Renal cortical epithelial cell (primary cell): Measurements from ENCODE around the gene USP32. TPM values are rescaled to one million over a fixed set of nuclear protein-coding genes. Genes with fewer than 3 reads are reported as not detected.

Experiments used
- DNase-seq: peaks from one replicate; pipeline ENCODE4 v3.0.0-alpha.2; 2011; ENCODE audit warnings: low read depth
- total RNA-seq: library from RNA; depleted of rRNA; stranded (reverse); fragments of >200 nt; gene quantifications from 2 replicates; pipeline ENCODE4 v1.2.3, GENCODE V29; 2014

Gene USP32
- total RNA-seq, 1 donor from 2014 or later, result 92.6 TPM

DNA sequence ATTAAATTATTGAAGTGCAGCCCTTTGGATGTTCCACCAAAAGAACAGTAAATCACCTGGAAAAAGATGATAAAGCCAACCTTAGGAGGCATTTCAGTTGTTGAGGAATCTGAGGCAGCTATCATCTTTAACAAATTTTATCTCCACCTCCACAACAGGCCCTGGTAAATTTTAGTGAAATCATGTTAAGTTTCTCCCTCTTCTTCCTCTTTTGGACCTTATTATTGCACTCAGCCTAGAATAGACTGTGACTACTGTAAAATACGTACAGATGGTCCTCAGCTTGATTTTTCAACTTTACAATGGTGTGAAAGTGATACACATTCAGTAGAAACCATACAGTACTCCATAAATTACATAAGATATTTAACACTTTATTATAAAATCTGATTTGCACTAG, 90.3 kb downstream of the USP32 start:
- DNase-seq, result no peak

DNA sequence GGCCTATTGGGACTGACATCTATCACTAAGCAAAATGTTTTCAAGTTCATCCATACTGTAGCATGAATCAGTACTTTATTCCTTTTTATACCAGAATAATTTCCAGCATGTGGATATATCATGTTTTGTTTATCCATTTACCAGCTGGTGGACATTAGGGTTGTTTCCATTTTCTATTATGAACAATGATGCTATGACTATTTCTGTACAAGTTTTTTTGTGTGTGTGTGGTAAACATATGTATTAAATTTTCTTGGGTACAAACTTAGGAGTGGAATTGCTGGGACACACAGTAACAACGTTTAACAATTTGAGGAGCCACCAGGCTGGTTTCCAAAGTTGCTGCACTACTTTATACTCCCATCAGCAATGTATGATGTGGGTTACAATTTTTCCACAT, 91.0 kb downstream of the USP32 start:
- no peak for DNase-seq

DNA sequence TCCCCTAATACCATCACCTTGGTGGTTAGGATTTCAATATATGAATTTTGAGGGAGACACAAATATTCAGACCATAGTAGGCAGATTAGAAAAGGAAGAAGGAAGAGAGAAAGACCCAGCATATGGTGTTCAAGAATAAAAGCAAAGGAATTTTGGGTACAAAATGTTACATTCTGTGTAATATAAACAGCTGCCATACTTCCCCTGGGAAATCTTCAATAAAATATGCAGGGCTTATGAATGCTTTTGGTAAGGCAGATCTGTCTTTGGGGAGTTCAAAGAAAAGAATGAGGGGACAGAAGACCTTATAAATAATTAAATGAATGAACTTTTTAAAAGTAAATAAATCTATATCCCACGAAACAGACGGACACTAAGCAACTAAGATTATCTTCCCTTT, 91.9 kb downstream of the USP32 start:
- DNase-seq, result no peak

DNA sequence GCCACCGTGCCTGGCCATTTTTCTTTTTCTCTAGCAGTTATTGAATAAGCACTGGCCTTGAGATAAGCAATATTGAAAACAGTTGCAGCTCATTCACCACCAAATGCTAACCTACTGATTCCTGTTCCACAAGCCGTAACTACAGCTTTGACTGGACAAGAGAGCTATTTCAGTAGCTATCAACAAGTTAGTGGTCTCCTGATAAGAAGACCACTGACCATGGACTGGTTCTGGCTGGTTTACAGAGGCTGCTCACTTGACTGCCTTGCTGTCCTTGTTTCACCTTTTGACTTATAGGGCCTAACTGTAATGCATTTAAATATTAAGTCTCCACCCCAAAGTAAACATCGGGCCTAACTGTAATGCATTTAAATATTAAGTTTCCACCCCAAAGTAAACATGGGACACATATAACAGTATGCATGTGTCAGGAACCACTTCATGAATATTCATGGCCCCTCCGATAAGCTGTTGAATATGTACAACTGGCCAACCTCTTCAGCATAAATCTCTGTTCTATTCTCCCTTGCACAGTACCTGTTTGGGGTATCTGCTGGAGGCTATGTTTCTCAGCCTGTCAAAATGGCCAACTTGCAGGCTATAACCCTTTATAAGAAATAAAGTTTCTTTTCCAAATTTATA, 94.1 kb downstream of the USP32 start:
- DNase-seq, result no peak

DNA sequence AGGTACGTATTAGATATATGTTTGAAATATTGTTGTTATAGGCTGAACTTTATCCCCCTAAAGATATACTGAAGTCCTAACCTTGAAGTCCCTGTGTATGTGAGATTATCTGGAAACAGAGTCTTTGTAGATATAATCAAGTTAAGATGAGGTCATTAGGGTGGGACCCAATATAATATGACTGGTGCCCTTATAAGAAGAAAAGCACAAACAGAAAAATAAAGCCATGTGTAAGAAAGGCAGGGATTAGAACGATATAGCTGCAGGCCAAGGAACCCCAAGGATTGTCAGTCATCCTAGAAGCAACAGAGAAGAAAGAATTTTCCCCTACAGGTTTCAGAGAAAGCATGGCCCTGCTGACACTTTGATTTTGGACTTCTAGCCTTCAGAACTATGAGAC, 95.8 kb downstream of the USP32 start:
- DNase-seq, result no peak

DNA sequence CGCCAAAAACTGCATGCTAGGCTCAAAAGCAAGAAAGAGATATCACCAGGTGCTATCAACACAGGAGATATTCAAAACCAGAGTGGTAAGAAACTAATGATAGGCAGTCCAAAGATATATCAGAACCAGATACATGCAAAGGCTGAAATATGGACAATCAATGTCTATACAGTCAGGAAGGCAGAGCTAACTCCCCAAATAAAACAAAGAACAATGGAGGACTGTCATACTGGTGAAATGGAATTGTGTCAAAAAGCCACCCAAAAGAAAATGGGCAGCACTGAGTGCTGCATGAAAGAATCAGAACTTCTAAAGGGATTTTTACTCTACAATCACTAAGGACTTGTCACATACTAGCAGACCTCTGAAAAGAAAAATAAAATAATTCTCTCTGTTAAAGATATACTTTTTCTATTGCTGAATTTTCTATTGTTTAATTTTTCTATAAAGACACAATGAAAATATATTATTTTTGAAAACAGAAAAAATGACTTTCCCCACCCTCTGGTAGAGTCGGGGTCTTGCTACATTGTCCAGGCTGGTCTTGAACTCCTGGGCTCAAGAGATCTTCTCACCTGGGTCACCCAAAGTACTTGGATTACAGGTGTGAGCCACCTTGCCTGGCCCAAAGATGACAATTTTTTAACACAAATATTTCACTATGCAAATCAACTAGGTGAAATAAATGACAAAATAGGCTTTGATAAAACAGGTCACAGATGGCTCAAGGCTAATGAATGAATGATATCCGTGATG, 98.2 kb downstream of the USP32 start:
- no peak for DNase-seq

DNA sequence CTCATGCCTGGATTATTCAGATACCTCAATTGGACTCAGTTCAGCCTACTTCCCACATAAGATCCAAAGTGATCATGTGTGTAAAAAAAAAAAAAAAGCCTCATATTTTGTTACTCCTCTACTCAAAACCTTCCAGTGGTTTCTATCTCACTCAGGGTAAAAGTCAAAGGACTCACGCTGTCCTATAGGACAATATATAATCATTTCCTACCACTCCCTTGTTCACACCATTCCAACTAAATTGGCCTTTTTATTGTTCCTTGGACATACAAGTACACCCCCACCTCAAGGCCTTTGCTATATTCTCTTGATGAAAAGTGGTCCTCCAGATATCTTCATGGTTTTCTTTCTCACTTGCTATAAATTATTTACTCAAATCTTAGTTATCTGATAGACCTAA, 99.2 kb downstream of the USP32 start:
- no peak for DNase-seq

DNA sequence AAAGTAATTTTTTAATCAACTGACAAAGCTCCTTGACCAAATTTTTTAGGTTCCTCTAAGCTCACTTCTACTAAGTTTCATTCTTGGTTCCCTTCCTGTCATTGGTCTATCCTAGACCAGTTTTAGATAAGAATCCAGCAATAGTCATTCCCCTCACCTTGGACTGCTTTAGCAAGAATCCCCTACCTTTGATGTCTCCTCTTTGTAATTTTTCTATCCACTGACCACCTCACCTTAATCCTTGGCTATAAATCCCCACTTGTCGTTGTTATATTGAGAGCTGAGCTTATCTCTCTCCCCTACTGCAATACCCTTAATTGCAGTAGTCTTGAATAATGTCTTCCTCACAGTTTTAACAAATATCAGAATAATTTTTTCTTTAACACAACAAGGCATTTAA, 107.2 kb downstream of the USP32 start:
- no peak for DNase-seq

DNA sequence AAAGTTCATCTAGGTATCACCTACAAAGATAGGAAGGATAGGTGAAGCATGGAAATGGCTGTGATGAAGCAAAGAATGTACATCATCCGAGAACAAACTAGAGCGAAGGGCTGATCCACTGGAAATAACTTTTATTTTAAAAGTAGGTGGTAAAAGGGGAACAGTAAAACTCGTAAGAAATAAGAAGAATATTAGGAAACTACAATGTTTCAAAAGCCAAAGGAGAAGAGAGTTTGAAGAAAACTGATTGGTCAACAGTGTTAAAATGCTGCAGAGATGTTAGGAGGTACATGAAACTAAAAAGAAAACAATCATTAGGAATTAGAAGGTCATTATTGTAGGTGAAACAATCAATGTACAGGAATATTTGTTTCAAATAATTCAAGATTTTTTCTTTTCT, 108.1 kb downstream of the USP32 start:
- DNase-seq, result no peak

DNA sequence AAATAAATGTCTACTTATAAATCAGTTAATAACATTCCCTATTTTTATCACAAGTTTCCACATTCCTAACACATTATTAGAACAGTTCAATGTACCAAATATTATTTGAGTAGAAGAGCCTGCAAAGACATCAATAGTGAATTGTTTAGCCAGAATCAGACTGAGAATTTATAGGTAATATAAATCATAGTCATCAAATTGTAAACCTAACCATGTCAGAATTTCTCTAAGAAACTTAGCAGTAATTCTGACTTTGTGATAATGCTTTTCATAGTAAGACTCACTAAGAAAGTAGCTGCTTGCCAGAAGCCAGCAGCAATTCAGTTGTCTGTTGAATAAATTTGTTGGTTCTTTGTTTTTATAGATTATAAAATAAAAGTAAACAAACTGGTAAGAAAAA, 111.3 kb downstream of the USP32 start:
- no peak for DNase-seq

DNA sequence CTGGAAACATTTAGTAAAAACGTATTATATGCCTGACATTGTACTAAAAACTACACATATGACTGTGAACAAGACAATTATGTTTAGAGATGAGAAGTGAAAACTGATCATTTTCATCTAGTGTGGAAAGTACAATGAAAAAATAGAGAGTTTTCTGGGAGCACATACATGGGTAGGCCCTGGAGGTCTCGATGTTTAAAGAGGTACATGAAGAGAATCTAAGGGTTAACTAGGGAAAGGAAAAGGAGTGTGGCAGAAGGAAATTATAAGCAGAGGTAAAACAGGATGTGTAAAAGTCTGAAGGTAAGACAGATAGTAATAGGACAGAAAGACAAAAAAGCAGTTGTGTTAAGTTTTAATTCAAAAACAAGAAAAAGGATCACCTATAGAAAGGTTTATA, 113.7 kb downstream of the USP32 start:
- no peak for DNase-seq

DNA sequence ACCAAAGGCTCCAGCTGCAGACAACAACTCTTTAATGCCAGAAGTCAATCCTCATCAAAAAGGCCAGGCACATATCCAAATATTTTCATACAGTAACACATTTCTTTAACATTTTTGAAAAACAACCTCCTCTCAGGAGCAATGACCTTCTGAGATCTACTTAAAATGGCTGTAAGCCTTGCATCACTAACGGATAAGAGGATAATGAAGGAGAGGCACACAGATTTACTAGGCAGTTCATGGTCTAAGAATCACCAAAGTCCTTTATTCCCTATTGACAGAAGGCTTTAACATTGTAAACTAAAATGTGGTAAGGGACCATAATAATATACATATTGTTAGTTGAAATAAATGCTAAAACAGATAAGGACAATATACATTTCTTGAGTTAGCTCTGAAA, 114.7 kb downstream of the USP32 start:
- no peak for DNase-seq

DNA sequence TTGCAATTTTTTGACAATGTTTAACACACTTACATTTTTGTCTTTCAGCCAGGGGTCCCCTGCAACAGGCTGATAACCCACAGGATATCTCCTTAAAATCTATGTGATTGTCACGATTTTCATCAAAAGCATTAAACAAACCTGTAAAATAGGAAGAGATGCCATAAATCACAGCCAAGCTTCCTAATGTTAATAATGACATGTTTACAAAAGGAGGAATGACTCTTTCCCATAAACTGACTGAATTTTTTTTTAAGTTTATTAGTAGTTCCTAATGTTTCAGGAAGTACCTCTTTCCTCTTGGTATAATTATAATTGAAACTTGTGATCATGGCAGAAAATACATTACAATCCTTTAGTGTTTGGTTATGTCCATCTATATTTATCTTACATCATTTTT, 122.5 kb downstream of the USP32 start:
- DNase-seq, result no peak

DNA sequence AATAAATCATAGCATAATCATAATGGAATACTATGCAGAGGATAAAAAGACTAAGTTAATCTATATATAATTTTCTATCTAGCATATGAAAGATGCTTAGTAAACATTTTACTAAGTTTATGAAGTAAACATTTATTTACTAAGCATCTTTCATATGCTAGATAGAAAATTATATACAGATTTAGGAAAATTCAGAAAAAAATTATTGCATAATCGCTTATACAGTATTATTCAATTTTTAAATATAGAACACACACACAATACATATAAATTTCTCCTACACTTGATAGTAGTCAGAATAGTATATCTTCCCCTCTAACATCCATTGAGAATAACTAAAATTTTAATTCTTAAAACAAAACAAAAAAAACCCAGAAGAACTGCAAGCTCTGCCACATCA, 131.4 kb downstream of the USP32 start:
- no peak for DNase-seq

DNA sequence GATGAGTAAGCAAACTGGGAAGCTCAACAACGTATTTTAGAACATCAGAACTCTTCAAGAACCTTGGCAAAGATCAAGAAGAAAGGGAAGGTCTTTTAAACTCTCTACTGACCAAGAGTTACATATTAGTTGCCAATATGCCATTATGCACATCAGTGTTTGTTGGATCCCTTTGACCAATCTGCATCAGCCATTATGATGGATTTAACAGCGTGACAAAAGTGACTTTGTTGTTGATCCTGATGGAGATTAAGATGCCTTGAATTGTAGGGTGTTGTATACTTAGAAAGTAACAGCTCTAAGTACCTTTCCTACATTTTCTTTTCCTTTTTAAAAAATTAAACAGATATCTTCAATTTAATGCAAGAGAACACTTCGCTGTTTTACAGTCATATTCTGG, 133.6 kb downstream of the USP32 start:
- no peak for DNase-seq

DNA sequence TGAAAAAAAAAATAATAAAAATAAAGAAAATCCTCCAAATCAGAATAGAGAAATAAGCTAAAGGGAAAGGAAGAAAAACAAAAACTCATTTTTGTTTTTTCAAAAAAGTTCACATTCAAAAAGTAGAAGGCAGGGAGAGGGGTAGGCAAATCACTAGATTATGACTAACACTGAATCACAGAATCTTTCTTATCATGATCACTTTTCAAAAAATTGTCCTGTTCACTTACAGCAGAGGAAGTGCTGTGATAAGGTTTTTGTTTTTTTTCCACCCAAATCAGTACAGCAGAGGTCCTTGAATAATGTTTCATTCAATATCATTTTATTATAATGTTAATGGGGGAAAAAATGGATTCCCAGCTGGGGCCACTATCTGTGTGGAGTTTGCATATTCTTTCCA, 135.8 kb downstream of the USP32 start:
- no peak for DNase-seq

DNA sequence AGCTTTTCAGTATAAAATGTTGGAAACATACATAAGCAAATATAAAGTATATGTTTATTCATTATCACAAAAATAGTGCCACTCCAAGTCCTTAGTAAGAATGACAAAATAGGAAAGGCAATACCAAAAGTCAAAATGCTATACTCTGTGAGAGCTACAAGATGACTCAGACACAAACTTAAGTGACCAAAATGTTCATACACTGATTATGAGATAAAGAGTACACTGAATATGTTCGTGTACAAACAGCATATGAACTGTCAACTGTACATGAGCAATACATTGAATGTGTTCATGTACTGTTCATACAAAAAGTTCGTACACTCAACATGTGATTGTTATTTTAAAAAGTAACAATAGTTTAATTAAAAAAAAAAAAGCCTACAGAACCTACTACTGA, 138.9 kb downstream of the USP32 start:
- no peak for DNase-seq

DNA sequence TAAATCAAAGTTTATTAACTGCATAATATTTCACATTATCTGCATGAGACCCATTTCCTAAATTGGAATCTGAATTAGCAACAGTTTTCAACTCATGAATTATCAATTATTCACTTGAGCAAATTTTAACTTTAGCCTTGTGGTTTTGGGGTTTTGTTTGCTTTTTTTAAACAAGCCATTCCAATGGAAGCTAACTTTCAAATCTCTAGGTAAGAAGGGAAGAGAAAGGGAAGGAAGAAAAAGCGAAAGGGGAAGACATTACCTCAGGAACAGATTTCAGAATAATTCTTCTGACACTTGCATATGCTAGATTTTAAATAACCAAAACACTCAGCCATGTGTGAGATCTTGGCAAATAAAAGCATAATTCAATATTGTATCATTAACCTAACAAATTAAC, 139.5 kb downstream of the USP32 start:
- no peak for DNase-seq

DNA sequence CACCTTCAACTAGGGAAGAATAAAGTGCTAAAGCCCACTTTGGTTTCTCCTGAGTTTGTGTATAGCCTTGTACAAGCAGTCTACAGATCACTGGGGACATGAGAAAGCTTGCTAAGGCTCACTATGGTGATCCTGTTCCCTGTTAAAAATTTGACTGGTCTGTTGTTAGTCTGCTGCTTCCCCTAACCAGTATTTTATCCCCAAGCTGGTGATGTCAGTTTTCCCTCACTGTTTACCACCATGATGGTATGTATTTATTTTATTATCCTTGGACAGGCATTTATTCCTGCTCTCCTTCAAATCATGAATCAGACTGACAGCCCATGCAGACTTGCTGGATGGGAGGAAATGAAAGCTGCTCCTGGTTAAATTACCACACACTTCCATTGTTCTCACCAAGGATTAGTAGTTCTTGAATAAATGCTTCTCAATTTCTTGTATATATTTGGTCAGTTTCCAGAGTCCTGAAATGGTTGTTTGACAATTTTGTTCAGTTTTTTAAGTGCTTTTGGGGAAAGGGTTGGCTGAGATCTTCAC, 142.6 kb downstream of the USP32 start:
- peak; percentile 25 for DNase-seq

DNA sequence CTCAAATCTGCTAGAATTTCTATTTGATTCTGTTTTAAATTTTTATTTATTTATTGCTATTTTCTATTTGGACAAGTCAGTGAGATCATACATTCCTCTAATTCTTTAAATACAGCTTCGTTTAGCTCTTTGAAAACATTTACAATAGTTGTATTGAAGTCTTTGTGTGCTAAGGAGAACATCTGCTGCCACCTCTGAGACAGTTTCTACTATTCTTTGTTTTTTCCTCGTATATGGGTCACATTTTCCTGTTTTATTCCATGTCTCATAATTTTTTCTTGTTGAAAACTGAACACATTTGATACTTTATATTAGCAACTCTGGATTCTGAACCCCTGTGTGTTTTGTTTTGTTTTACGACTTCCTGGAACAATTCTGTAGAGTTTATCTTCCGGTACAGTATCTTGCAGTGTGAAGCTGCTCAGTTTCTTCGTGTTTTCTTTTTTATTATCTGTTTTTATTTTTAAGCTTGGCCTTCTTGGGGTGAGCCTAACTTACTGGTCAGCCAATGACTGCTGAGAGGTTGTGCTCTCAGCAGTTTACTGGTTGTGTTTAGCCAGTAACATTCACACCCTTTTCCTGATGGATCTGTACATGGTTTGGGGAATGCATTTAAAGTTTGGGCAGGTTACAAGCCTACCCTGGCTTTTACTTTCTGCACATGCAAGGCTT, 143.2 kb downstream of the USP32 start:
- DNase-seq, result no peak

DNA sequence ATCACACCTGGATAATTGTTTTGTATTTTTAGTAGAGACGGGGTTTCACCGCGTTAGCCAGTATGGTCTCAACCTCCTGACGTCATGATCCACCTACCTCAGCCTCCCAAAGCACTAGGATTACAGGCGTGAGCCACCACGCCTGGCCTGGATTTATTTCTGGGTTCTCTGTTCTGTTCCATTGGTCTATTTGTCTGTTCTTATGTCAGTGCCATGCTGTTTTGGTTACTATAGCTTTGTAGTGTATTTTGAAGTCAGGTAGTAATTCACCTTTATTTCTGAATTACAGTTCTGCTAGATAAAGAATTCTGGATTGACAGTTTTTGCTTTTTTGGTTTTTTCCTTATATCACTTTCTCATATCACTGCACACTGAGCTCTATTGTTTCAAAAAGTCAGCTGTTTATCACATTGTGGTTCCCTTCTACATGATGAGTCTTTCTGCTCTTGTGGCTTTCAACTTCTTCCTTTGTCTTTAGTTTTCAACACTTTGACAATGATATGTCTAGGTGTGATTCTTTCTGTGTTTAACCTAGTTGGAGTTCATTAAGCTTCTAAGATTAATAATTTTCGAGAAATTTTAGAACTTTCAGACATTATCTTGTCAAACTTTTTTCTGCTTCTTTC, 144.0 kb downstream of the USP32 start:
- DNase-seq, result no peak

DNA sequence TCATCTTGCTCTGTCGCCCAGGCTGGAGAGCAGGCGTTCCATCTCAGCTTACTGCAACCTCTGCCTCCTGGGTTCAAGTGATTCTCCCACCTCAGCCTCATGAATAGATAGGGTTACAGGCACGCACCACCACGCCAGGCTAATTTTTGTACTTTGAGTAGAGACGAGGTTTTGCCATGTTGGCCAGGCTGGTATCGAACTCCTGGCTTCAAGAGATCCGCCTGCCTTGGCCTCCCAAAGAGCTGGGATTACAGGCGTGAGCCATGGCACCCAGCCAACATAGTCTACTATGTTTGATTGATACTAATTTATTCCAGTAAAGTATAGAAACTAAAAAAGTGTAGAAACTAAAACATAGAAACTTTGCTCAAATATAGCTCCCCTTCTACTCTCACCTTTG, 147.3 kb downstream of the USP32 start:
- no peak for DNase-seq

DNA sequence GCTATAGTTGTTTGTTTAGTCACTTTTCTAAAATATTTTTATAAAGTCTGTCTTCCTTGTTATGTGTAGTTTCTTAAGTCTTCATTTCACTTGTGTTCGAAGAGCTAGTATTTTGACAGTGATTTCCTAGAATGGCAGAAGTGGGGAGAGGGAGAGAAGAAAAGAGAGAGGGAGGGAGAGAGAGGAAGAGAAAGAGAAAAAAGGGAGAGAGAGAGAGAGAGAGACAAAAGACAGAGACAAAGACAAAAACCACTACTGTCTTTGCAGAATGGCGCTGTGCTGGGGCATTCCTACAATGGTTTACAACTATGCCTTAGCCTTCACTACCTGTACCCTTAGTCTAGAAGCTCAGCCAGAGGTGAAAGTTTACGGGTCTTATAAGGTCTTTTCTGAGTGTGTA, 151.6 kb downstream of the USP32 start:
- DNase-seq, result no peak
